GM21717 (cell line): Measurements from ENCODE around the gene TCF12.
"Not testable (repeated sequence)": the region's sequence is repeated elsewhere in the genome, so short reads cannot be mapped to it uniquely, and the experiment has no call there.

Experiments used
- ATAC-seq: cut with Tn5 transposase; IDR thresholded peaks from one replicate; pipeline ENCODE4 v1.9.1; 2021; ENCODE audit warnings: mild to moderate bottlenecking, moderate library complexity; ENCODE audit not compliant: unreplicated experiment

Gene TCF12

GRCh38 chr15:56915888-56916287 is 2.6 kb upstream of the TCF12 start:
- no peak for ATAC-seq

GRCh38 chr15:56916825-56917477 is 1.5 kb upstream of the TCF12 start:
- no peak for ATAC-seq

GRCh38 chr15:56917652-56918045 is 795 bp upstream of the TCF12 start:
- no peak for ATAC-seq

GRCh38 chr15:56919031-56919608 is 676 bp downstream of the TCF12 start:
- peak; percentile 33 for ATAC-seq

GRCh38 chr15:56919609-56920366 is 1.3 kb downstream of the TCF12 start:
- peak; percentile 5 for ATAC-seq

GRCh38 chr15:56920367-56920627 is 1.9 kb downstream of the TCF12 start:
- no peak for ATAC-seq

GRCh38 chr15:56923174-56923591 is 4.7 kb downstream of the TCF12 start:
- no peak for ATAC-seq

GRCh38 chr15:56927816-56928215 is 9.4 kb downstream of the TCF12 start:
- ATAC-seq, result no peak

- ATAC-seq, result no peak
Measured at GRCh38 chr15:56929399-56929798, 11.0 kb downstream of the TCF12 start.

GRCh38 chr15:56929933-56930332 is 11.5 kb downstream of the TCF12 start:
- no peak for ATAC-seq

- ATAC-seq, result no peak
Measured at GRCh38 chr15:56930669-56931313, 12.3 kb downstream of the TCF12 start.

- ATAC-seq, result no peak
Measured at GRCh38 chr15:56931639-56932508, 13.4 kb downstream of the TCF12 start.

GRCh38 chr15:56932509-56932868 is 14.0 kb downstream of the TCF12 start:
- not testable (repeated sequence) for ATAC-seq

- ATAC-seq, result no peak
Measured at GRCh38 chr15:56933410-56933809, 15.0 kb downstream of the TCF12 start.

GRCh38 chr15:56933811-56934210 is 15.4 kb downstream of the TCF12 start:
- no peak for ATAC-seq

GRCh38 chr15:56934269-56934668 is 15.8 kb downstream of the TCF12 start:
- no peak for ATAC-seq

GRCh38 chr15:56936929-56937328 is 18.5 kb downstream of the TCF12 start:
- ATAC-seq, result no peak

- no peak for ATAC-seq
Measured at GRCh38 chr15:56939257-56939656, 20.8 kb downstream of the TCF12 start.

GRCh38 chr15:56940388-56940787 is 21.9 kb downstream of the TCF12 start:
- no peak for ATAC-seq

GRCh38 chr15:56942118-56942517 is 23.7 kb downstream of the TCF12 start:
- no peak for ATAC-seq

GRCh38 chr15:56943403-56943802 is 25.0 kb downstream of the TCF12 start:
- ATAC-seq, result no peak
